Skeletal muscle satellite cell (primary cell): Measurements from ENCODE around the gene HNF4A.

Experiments used
- H3K27me3 ChIP-seq: 2 replicates; pipeline ENCODE4 v1.7.0; 2013; ENCODE audit warnings: low read length; ENCODE audit not compliant: control insufficient read depth, insufficient read depth
- H3K36me3 ChIP-seq: 2 replicates; pipeline ENCODE4 v1.7.0; 2013; ENCODE audit warnings: mild to moderate bottlenecking, control low read depth, low read length; ENCODE audit not compliant: insufficient read depth
- H3K4me1 ChIP-seq: 2 replicates; pipeline ENCODE4 v1.7.0; 2013; ENCODE audit warnings: low read length; ENCODE audit not compliant: control insufficient read depth, insufficient read depth
- H3K4me2 ChIP-seq: 2 replicates; pipeline ENCODE4 v1.7.0; 2013; ENCODE audit warnings: mild to moderate bottlenecking, low read length
- H3K4me3 ChIP-seq: 2 replicates; pipeline ENCODE4 v1.7.0; 2013; ENCODE audit warnings: low read length
- H3K9ac ChIP-seq: 2 replicates; pipeline ENCODE4 v1.7.0; 2013; ENCODE audit warnings: mild to moderate bottlenecking, low read depth, low read length, moderate library complexity
- H3K9me3 ChIP-seq: replicated peaks from 2 replicates; pipeline ENCODE4 v1.7.0; 2013; ENCODE audit warnings: mild to moderate bottlenecking, control low read depth, low read length

Gene HNF4A

GRCh38 chr20:44394702-44395460 lies 39.4 kb downstream of the HNF4A start:
- Histone ChIP-seq H3K4me1 (no peaks in the 10 kb centered on the region), H3K27me3 (peaks cover 71% of the 10 kb centered on the region), H3K36me3 (no peaks in the 10 kb centered on the region)

GRCh38 chr20:44395461-44396340 lies 40.2 kb downstream of the HNF4A start:
- Histone ChIP-seq H3K4me3 (no peak overlapping the region), H3K4me1 (no peaks in the 10 kb centered on the region), H3K9ac (no peak overlapping the region), H3K4me2 (no peak overlapping the region), H3K9me3 (no peaks in the 10 kb centered on the region), H3K27me3 (peaks cover 71% of the 10 kb centered on the region), H3K36me3 (no peaks in the 10 kb centered on the region)

More at GRCh38 chr20:44394702-44395460, 39.4 kb downstream of the HNF4A start:
- Histone ChIP-seq H3K9ac (no peak overlapping the region), H3K9me3 (no peaks in the 10 kb centered on the region), H3K4me2 (no peak overlapping the region), H3K4me3 (no peak overlapping the region)

GRCh38 chr20:44396369-44397130 lies 41.1 kb downstream of the HNF4A start:
- no peaks in the 10 kb centered on the region for H3K9me3 ChIP-seq
- no peaks in the 10 kb centered on the region for H3K36me3 ChIP-seq
- H3K4me2 ChIP-seq, result no peak overlapping the region
- peaks cover 65% of the 10 kb centered on the region for H3K27me3 ChIP-seq
- no peaks in the 10 kb centered on the region for H3K4me1 ChIP-seq
- H3K4me3 ChIP-seq, result no peak overlapping the region
- H3K9ac ChIP-seq, result no peak overlapping the region

GRCh38 chr20:44398335-44398734 lies 42.8 kb downstream of the HNF4A start:
- Histone ChIP-seq H3K4me3 (no peak overlapping the region), H3K9me3 (no peaks in the 10 kb centered on the region), H3K4me2 (no peak overlapping the region), H3K27me3 (peaks cover 57% of the 10 kb centered on the region), H3K4me1 (no peaks in the 10 kb centered on the region), H3K9ac (no peak overlapping the region), H3K36me3 (no peaks in the 10 kb centered on the region)

GRCh38 chr20:44399446-44399845 lies 43.9 kb downstream of the HNF4A start:
- no peaks in the 10 kb centered on the region for H3K9me3 ChIP-seq
- no peaks in the 10 kb centered on the region for H3K36me3 ChIP-seq

GRCh38 chr20:44400671-44400969 lies 45.1 kb downstream of the HNF4A start:
- H3K4me1 ChIP-seq, result peaks cover 3% of the 10 kb centered on the region
- H3K4me3 ChIP-seq, result no peak overlapping the region
- no peak overlapping the region for H3K4me2 ChIP-seq
- no peaks in the 10 kb centered on the region for H3K36me3 ChIP-seq
- peaks cover 54% of the 10 kb centered on the region for H3K27me3 ChIP-seq
- H3K9ac ChIP-seq, result no peak overlapping the region
- H3K9me3 ChIP-seq, result no peaks in the 10 kb centered on the region

More at GRCh38 chr20:44399446-44399845, 43.9 kb downstream of the HNF4A start:
- no peak overlapping the region for H3K4me2 ChIP-seq
- H3K4me3 ChIP-seq, result no peak overlapping the region
- H3K27me3 ChIP-seq, result peaks cover 61% of the 10 kb centered on the region
- H3K4me1 ChIP-seq, result no peaks in the 10 kb centered on the region
- H3K9ac ChIP-seq, result no peak overlapping the region

GRCh38 chr20:44400970-44401769 lies 45.7 kb downstream of the HNF4A start:
- H3K36me3 ChIP-seq, result no peaks in the 10 kb centered on the region
- peaks cover 49% of the 10 kb centered on the region for H3K27me3 ChIP-seq
- peaks cover 3% of the 10 kb centered on the region for H3K4me1 ChIP-seq
- H3K9me3 ChIP-seq, result no peaks in the 10 kb centered on the region
- H3K4me2 ChIP-seq, result no peak overlapping the region
- H3K4me3 ChIP-seq, result no peak overlapping the region
- H3K9ac ChIP-seq, result no peak overlapping the region

GRCh38 chr20:44401770-44402390 lies 46.4 kb downstream of the HNF4A start:
- H3K27me3 ChIP-seq, result peaks cover 42% of the 10 kb centered on the region
- H3K36me3 ChIP-seq, result no peaks in the 10 kb centered on the region
- no peaks in the 10 kb centered on the region for H3K9me3 ChIP-seq
- H3K9ac ChIP-seq, result no peak overlapping the region
- H3K4me2 ChIP-seq, result no peak overlapping the region
- H3K4me3 ChIP-seq, result no peak overlapping the region
- H3K4me1 ChIP-seq, result peaks cover 3% of the 10 kb centered on the region

GRCh38 chr20:44402391-44403193 lies 47.1 kb downstream of the HNF4A start:
- no peak overlapping the region for H3K4me3 ChIP-seq
- no peaks in the 10 kb centered on the region for H3K36me3 ChIP-seq
- peaks cover 36% of the 10 kb centered on the region for H3K27me3 ChIP-seq
- H3K4me1 ChIP-seq, result peaks cover 3% of the 10 kb centered on the region
- no peak overlapping the region for H3K4me2 ChIP-seq
- H3K9ac ChIP-seq, result no peak overlapping the region
- H3K9me3 ChIP-seq, result no peaks in the 10 kb centered on the region
